Nephron (organoid): Measurements from ENCODE around the gene ESYT2.

Experiments
- H3K27ac Mint-ChIP-seq, 3 experiments: 2 replicates each; pipeline ENCODE4 v1.8.0; 2020; ENCODE audit warnings: mixed read lengths in 3 of 3, mild to moderate bottlenecking in 2 of 3, moderate library complexity in 1 of 3
- H3K27me3 Mint-ChIP-seq: 2 replicates; pipeline ENCODE4 v1.8.0; 2021; ENCODE audit warnings: low read depth, mild to moderate bottlenecking, moderate library complexity, mixed read lengths
- H3K36me3 Mint-ChIP-seq: 2 replicates; pipeline ENCODE4 v1.8.0; 2020; ENCODE audit warnings: low read depth, mixed read lengths
- H3K4me1 Mint-ChIP-seq: 2 replicates; pipeline ENCODE4 v1.8.0; 2020; ENCODE audit warnings: mixed read lengths
- H3K4me3 Mint-ChIP-seq, 3 experiments: 2 replicates each; pipeline ENCODE4 v1.8.0; 2020; ENCODE audit warnings: mild to moderate bottlenecking in 3 of 3, mixed read lengths in 3 of 3, moderate library complexity in 2 of 3
- H3K9me3 Mint-ChIP-seq: 2 replicates; pipeline ENCODE4 v1.8.0; 2020; ENCODE audit warnings: mixed read lengths
- TF ChIP-seq, protein P1 (sequence below), 3 experiments: fragments of 200-600 bp; sonication (generic); IDR thresholded peaks; one replicate each; pipeline ENCODE4 v1.5.0; 2021; ENCODE audit warnings: antibody characterized with exemption in 3 of 3; ENCODE audit not compliant: unreplicated experiment in 3 of 3

Gene ESYT2

DNA sequence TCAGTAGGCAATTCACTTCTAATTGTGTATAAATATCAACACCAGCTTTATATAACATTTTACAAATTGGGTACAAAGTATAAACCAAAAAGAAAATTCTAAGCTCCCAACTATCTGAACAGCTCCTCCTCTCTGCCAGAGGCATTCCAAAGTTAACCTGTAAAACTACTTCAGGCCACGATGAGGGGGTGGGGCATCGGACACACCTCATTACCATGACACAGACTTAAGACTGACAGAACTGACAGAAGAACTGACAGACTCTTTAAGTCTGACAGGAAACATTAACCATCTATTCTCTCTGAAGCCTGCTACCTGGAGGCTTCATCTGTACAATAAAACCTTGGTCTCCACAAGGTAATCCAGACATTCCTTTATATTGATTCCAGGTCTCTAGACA, 12.3 kb downstream of the ESYT2 start:
- H3K27me3 Mint-ChIP-seq, result no peaks in the 10 kb centered on the region
- no peaks in the 10 kb centered on the region for H3K9me3 Mint-ChIP-seq
- peaks cover 66% of the 10 kb centered on the region for H3K4me1 Mint-ChIP-seq
- TF ChIP-seq, protein P1, sequence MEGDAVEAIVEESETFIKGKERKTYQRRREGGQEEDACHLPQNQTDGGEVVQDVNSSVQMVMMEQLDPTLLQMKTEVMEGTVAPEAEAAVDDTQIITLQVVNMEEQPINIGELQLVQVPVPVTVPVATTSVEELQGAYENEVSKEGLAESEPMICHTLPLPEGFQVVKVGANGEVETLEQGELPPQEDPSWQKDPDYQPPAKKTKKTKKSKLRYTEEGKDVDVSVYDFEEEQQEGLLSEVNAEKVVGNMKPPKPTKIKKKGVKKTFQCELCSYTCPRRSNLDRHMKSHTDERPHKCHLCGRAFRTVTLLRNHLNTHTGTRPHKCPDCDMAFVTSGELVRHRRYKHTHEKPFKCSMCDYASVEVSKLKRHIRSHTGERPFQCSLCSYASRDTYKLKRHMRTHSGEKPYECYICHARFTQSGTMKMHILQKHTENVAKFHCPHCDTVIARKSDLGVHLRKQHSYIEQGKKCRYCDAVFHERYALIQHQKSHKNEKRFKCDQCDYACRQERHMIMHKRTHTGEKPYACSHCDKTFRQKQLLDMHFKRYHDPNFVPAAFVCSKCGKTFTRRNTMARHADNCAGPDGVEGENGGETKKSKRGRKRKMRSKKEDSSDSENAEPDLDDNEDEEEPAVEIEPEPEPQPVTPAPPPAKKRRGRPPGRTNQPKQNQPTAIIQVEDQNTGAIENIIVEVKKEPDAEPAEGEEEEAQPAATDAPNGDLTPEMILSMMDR (IDR thresholded peaks at IDR 0.05; ENCODE audit: unreplicated experiment in 3 of 3), result no peak
- H3K36me3 Mint-ChIP-seq, result no peaks in the 10 kb centered on the region
- H3K4me3 Mint-ChIP-seq, result no peak overlapping the region
- H3K27ac Mint-ChIP-seq, result peak overlapping the region; percentile 64 to 89 (median 82)

DNA sequence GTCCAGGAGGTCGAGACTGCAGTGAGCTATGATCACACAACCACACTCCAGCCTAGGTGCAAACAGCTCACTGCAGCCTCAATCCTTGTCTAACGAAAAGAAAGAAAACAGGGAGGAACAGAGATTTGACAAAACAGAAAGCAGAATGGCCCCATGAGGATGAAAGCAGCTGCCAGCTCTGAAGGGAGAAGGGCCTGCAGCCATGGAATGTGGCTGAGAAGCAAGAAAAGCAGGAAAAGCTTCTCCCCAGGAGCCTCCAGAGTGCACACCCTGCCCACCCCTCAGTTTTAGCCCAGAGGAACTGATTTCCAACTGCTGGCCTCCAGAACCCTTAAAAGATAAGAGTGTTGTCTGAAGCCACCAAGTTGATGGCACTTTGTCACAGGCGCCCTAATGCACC, 13.0 kb downstream of the ESYT2 start:
- TF ChIP-seq, protein P1 (IDR thresholded peaks at IDR 0.05; ENCODE audit: unreplicated experiment in 3 of 3), result no peak
- H3K4me1 Mint-ChIP-seq, result peaks cover 59% of the 10 kb centered on the region
- no peaks in the 10 kb centered on the region for H3K27me3 Mint-ChIP-seq
- H3K27ac Mint-ChIP-seq, result peak overlapping the region; percentile 64 to 89 (median 82)
- no peaks in the 10 kb centered on the region for H3K36me3 Mint-ChIP-seq
- H3K9me3 Mint-ChIP-seq, result no peaks in the 10 kb centered on the region
- H3K4me3 Mint-ChIP-seq, result no peak overlapping the region

DNA sequence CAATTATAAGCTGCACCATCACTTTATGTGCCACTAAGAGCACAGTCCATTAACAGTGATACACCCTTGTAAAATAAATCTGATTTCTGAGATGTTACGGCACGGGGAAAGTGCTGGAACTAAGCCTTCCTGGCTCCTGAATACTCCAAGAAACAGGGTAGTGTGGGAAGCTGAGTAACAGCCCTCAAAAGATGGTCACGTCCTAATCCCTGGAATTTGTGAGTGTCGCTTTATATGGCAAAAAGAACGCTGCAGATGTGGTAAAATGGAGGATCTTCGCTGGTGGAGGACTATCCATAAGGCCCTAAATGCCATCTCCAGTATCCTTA, 13.5 kb downstream of the ESYT2 start:
- Mint-ChIP-seq H3K4me1 (peaks cover 56% of the 10 kb centered on the region), H3K4me3 (no peak overlapping the region), H3K36me3 (peaks cover under 1% of the 10 kb centered on the region), H3K27me3 (no peaks in the 10 kb centered on the region), H3K9me3 (no peaks in the 10 kb centered on the region), H3K27ac (peak overlapping the region; percentile 64 to 89 (median 82))
- TF ChIP-seq, protein P1 (IDR thresholded peaks at IDR 0.05; ENCODE audit: unreplicated experiment in 3 of 3), result no peak

DNA sequence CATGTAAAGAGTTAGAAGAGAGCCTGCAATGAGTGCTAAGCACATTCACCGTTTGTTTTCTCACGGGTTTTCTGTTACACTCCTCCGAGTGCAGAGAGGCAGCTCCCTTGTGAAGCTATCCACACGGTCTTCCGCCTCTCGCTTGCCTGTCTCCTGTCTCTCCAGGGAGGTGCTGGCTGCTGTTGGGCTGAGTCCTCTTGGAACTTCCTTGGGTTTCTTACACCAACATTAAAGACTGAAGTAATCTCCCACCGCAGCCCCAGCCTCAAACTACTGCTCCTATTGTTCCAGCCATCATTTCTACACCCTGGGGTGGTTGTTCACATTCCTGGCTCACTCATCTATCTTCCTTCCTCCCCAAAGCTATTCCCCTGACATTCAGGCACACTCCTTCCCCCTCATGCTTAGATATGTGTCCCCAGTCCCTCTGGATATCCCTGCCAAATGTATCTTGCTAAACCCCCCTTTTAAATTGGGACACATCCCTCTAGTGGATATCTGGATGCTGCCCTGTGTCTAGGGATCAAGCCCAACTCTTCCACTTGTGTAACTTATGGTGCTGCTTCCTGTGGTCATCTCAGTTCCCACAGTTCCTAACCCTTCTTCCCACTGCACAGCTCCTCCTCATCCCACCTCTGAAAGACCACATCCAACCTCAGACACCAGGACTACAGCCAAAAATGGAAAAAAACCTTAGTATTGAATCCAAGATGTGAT, 14.1 kb downstream of the ESYT2 start:
- Mint-ChIP-seq H3K4me1 (peaks cover 60% of the 10 kb centered on the region), H3K27me3 (no peaks in the 10 kb centered on the region), H3K36me3 (peaks cover 4% of the 10 kb centered on the region), H3K4me3 (peak overlapping the region in 2 of 3 experiments; percentile 10 to 53), H3K27ac (peak overlapping the region; percentile 64 to 89 (median 82)), H3K9me3 (no peaks in the 10 kb centered on the region)
- TF ChIP-seq, protein P1 (IDR thresholded peaks at IDR 0.05; ENCODE audit: unreplicated experiment in 3 of 3), result no peak

DNA sequence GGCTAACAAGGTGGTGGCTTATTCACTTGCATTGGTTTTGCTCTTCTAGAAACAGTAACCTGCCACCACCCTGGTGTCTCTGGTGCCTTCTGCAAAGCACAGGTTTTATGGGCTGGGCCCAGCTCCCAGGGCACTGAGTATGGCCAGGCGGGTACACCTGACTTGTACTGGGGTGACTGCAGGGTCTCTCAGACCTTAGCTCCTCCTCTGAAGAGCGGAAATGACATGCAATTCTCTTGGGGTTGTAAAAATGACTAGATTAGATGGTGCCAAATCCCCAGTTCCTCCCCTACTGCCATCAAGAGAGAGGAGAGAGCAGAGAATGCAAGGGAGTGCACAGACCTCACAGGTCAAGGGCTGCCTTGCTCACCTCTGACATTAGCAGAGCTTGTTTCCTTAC, 14.7 kb downstream of the ESYT2 start:
- TF ChIP-seq, protein P1 (IDR thresholded peaks at IDR 0.05; ENCODE audit: unreplicated experiment in 3 of 3), result no peak
- no peaks in the 10 kb centered on the region for H3K27me3 Mint-ChIP-seq
- peaks cover 63% of the 10 kb centered on the region for H3K4me1 Mint-ChIP-seq
- H3K9me3 Mint-ChIP-seq, result no peaks in the 10 kb centered on the region
- H3K27ac Mint-ChIP-seq, result peak overlapping the region; percentile 64 to 89 (median 82)
- H3K36me3 Mint-ChIP-seq, result peaks cover 10% of the 10 kb centered on the region
- H3K4me3 Mint-ChIP-seq, result peak overlapping the region in 2 of 3 experiments; percentile 10 to 26

DNA sequence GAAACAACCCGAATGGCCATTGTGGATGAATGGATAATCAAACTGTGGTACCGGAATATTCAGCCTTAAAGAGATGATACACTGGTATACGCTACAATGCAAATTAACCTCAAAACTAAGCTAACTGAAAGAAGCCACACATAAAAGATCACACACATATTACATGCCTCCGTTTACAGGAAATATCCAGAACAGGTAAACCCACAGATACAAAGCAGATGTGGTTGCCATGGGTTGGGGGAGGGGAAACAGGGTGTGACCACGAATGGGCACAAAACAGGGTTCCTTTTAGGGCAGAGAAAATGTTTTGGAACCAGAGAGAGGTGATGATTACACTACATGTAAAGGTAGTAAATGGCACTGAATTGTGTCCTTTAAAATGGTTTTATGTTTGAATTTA, 16.6 kb downstream of the ESYT2 start:
- peak overlapping the region in 2 of 3 experiments; percentile 13 to 44 for H3K27ac Mint-ChIP-seq
- H3K27me3 Mint-ChIP-seq, result no peaks in the 10 kb centered on the region
- TF ChIP-seq, protein P1 (IDR thresholded peaks at IDR 0.05; ENCODE audit: unreplicated experiment in 3 of 3), result no peak
- H3K4me3 Mint-ChIP-seq, result no peak overlapping the region
- peaks cover 43% of the 10 kb centered on the region for H3K4me1 Mint-ChIP-seq
- no peaks in the 10 kb centered on the region for H3K9me3 Mint-ChIP-seq
- peaks cover 20% of the 10 kb centered on the region for H3K36me3 Mint-ChIP-seq
